Fibroblast of skin of left biceps (primary cell): Measurements from ENCODE around the gene RSL24D1.
"Not testable (repeated sequence)": the region's sequence is repeated elsewhere in the genome, so short reads cannot be mapped to it uniquely, and the experiment has no call there.

ENCODE experiments used
- DNase-seq, 2 experiments: peaks; one replicate each; pipeline ENCODE4 v3.0.0-alpha.2; 2013; ENCODE audit warnings: low read depth in 2 of 2

Gene RSL24D1

DNA sequence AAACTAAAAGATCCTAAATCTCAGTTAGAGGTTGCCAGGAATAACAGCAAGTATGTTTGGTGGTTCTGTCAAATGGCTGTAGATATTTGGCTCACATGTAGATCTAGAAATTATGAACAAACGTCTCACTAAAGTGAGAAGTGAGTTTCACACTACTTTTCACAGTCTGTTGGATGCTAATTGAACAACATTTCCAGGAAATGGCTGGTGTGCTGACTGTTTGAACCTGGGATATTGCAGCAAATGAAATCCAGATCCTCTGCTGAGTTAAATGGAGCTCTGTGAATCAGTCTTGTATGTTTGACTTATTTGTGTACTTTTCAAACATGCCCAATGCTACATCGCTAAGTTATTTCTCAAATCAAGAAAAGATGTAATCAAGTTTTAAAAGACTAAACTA, 21.3 kb upstream of the RSL24D1 start:
- DNase-seq = no peak

DNA sequence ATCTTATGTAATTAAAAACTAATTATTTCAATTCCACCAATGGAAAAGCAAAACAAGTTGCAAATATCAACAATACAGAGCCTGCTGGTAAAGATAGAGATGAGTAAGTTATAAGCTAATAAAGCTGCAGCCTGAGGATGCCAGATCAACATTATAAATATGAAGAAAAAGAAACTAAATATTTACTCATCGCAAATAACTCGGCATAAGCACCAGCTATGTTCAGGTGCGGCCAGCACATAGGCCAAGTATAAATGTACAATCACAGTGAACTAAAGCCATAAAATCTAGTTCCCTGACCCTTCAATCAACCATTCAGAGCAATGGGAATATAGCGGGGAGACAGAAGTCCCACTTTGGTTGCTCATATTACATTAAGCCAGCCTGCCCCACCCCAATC, 7.7 kb upstream of the RSL24D1 start:
- no peak for DNase-seq

DNA sequence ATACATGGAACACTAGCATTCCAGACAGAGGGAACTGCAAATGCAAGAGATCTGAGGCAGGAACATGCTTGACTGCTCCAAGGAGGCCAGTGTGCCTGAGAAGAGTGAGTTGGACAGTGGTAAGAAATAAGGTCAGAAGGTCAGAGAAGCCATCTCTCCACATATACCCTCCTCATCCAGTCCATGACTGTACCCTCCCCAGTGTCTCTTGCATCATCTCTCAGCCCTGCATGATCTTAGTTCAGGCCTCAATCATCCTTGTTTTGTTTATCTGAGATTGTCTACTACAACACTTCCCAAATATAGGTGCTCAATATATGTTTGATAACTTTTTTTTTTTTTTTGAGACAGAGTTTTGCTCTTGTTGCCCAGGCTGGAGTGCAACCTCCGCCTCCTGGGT, 5.5 kb upstream of the RSL24D1 start:
- DNase-seq = no peak

DNA sequence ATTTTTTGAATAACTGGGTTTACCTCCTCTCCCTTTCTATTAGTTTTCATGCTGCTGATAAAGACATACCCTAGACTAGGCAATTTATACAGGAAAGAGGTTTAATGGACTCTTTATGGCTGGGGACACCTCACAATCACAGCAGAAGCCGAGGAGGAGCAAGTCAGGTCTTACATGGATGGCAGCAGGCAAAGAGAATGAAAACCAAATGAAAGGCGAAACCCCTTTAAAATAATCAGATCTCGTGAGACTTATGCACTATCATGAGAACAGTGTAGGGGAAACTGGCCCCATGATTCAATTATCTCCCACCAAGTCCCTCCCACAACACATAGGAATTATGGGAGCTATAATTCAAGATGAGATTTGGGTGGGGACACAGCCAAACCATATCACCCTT, 2.0 kb upstream of the RSL24D1 start:
- no peak for DNase-seq

DNA sequence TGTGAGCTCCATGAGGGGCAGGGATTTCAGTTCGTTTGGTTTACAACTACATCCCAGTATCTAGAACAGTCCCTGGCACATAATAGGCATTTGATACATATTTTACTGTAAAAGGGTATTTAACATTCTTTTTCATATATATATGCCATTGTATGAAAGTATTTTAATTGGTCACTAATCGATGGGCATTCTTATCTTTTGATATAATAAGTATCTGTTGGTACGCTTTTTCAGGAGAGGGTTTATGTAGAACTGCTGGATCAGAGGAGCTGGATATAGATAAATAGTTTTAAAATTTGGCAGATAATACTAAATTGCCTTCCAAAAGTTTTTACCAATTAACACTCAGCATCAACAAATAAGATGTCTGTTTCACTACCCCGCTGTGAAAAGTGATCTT, 978 bp upstream of the RSL24D1 start:
- DNase-seq = no peak

DNA sequence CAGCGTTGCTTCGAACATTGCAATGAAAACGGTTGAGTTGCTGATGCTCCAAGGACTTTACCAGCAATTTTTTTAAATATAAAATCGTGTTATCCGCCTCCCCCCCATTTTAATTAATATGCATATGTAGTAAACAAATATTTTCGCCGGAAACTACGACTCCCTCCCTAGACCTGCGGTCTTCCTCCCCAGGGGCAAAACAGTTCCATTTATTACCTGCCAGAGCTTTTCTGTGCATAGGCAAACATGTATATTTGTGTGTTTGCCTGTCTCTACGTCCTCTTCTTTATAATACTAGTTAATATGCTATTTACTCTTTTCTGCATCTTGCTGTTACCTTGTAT, 593 bp upstream of the RSL24D1 start:
- DNase-seq = no peak

DNA sequence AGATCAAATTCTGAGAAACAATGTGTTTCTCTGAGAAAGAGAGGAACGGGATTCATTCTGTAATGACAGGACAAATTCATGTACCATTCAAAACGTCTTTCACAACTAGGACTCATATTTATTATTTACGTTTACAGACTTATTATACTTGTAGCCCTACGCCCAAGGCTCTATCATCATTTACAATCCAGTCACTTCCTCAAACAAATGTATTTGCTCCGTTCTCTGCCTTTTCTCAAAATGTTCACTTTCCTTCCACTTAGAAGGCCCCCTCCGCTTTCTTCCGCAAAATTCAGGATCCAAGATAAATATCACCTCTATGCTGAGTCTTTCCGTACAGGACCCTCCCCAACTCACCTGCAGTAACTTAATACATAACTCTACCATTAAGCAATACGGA, 745 bp downstream of the RSL24D1 start:
- no peak for DNase-seq

DNA sequence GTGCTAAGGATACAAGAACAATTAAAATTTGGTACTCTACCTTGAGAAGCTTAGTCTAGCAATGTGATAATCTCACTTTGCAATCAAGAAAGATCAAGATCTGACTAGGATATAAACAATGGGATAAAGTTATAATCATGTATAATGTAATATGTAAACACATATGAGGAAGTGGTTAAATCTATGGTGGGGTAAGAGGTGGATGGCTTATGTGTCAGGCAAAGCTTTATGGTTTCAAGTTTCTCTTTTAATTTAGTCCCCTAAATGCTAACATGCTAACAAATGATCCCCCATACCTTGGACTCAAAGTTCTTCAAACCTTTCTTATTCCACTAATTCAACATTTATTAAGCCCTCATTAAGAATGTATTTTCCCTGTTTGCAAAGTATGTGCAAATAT, 2.5 kb downstream of the RSL24D1 start:
- no peak for DNase-seq

DNA sequence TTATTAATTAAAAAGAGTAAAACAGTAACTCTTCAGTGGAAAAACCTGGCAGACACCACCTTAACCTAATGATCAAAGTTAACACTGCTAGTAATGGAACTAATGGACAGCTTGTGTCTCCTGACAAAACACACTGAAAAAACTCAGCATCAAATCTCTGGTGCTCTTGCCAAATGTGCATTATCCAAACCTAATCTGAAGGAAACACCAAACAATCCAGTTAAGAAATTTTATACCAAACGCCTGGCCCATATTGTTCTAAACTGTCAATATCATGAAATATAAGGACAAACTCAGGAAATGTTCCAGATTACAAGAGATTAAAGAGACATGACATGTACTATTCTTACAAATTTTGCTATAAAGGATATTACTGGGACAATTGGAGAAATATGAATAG, 10.4 kb downstream of the RSL24D1 start:
- no peak for DNase-seq

DNA sequence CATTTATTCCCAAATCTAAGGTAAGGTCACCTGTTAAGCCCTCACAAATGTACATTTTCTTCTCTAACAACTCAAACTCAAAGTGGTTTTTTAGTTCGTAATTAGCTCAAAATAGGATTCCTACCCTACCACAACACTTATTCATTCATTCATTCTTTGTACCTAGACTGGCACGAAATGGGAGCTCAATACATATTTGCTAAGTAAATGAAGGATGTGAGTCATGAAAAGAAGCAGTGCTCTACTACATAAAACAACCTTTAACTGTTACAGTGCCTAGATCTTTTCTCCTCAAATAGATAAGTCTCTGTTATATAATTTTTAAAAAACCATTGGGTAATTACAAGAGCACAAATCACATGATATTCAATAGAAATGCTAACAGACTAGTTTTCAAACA, 13.1 kb downstream of the RSL24D1 start:
- DNase-seq = no peak

DNA sequence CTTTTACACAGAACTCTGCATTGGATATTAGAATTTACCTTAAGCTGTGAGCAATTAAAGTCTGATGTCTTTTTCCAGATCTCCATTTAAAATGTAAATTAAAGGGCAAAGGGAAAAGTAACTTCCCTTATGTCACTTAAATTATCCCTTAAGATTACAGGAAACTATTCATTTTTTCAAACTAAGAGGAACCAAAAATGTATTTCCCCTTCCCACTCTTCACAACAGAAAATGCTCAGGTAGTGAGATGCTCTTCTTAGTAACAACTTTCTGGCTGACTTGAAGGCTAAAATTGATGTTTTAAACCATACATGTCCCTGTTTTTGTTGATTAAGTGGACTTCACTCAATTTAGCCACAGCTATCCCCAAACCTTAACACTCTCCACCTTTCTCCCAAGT, 17.6 kb downstream of the RSL24D1 start:
- DNase-seq = no peak

DNA sequence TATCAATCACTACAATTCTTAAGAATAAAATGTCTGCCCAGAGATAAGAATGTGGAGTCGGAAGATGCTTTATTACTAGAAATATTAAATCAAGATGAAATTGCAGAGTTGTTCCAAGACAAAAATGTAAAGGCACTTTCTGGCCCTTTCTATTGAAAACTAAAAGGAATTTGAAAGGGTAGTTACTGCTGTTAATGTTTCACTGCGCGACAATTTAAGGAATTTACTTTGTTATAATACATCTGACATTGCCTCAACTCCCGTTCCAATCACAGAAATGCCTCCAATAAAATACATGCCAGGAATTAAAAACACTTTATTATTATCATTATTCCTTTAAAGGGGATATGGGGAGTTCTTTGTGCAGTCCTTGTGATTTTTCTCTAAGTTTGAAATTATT, 26.4 kb downstream of the RSL24D1 start:
- no peak for DNase-seq

DNA sequence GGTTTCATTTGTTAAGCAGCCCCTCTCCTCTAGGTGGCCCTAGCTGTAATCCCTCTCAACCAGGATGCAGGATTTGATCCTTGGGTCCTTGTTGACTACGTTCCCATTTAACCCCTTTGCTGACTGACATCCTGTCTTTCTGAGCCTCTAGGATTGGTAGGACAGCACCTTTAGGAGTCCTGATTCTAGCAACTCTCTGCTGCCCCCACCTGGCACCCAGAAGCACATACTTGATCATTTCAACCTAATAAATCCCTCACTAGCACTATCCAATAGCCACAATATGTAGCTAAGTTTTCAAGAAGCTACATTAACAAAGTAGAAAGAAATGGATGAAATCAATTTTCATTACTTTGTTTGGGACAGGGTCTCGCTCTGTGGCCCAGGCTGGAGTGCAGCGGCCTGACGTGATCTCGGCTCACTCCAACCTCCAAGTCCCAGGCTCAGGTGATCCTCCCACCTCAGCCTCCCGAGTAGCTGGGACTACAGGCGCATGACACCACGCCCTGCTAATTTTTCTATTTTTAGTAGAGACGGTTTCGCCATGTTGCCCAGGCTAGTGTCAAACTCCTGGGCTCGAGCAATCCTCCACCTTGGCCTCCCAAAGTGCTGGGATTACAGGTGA, 28.3 kb downstream of the RSL24D1 start:
- peak; percentile 11 to 23 for DNase-seq

DNA sequence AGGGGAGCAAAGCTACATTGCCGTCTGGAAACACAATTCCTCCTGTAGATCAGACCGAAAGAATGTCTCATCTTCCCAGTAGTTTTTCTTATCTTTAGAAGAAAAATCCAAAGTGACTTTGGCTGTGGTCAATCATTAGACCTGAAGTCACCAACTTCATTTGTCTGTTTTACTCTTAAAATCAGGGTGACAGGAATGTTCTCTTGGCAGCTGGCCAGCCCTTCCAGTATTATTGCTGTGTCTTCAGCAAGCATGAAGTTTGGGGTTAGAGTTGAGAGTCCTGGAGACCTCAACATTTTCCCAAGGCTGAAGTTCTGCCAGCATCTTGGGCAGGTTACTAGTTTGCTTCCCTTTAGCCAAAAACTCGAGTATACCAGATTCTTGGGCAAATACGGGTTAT, 32.5 kb downstream of the RSL24D1 start:
- DNase-seq = no peak

DNA sequence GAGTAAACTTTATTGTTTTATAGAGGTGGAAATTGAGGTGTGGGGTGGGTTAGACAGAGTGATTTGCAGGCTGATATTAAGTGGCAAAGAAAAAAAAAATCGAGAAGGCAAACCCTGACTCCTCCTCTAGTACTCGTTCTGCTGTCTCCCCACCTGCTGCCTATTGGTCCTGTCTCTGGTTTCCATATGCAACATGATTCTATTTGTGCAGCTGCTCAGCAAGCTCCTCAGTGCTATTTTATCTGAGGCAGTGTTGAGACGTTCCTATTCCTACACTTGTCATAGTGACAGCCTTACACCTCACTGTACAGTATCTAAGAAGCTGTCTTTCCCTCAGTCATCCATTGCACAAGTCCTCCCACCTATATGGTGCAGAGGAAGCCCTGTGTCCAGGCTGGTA, 45.1 kb downstream of the RSL24D1 start:
- DNase-seq = no peak

DNA sequence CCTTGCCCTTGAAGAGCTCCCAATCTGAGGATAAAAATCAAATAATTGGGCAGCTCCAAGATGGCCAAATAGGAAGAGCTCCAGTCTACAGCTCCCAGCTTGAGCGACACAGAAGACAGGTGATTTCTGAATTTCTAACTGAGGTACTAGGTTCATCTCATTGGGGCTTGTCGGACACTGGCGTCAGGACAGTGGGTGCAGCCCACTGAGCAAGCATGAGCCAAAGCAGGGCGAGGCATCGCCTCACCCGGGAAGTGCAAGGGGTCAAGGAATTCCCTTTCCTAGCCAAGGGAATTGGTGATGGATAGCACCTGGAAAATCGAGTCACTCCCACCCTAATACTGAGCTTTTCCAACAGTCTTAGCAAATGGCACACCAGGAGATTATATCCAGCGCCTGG, 53.6 kb downstream of the RSL24D1 start:
- not testable (repeated sequence) for DNase-seq

DNA sequence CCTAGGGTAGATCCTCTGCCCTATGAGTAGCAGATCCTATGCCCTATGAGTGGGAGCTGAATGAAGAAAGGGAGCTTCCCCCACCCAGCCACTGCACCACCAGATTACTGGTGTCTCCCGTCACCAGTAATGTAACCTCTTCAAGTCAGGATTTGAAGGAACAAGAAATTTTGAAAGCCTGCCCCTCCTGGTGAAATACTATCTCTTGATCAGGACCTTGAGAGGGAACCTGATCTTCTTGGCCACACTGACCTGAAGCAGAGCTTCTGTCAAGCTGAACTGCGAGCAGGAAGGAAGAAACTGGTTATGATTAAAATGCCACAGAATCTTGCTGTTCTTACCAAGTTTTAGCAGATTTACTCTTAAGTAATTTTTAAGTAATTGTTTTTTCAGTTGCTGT, 62.8 kb downstream of the RSL24D1 start:
- DNase-seq = no peak

DNA sequence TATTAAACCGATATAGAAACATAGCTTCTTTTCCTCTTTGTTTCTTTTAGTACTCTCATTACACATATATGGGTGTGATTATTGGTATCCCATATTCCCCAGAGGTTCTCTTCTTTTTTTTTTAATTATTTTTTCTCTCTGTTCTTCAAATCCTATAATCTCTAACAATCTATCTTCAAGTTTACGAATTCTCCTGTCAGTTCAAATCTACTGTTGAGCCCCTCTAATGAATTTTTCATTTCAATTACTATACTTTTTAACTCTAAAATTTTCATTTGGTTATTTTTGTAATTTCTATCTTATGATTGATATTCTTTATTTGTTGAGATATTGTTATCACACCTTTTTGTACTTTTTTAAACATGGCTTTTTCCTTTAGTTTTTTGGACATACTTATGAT, 64.1 kb downstream of the RSL24D1 start:
- no peak for DNase-seq
